Measurements from ENCODE around the gene ZNF33A. TPM values are rescaled to one million over a fixed set of nuclear protein-coding genes. Genes with fewer than 3 reads are reported as not detected.
A peak's percentile ranks its signal among the peaks of the same experiment; 100 is the strongest.

The ZNF33A gene
- total RNA-seq, 2 experiments from 2014 or later = 25.9 to 30.3 TPM

- ChIA-PET POLR2A (interaction anchor here (0.8 kb wide), 1 partner anchor 51 kb away, joined by 4 read pairs; no protein-coding TSS in a partner anchor), CTCF (interaction anchor here (1.6 kb wide), 1 partner anchor 10 kb away, joined by 3 read pairs; no protein-coding TSS in a partner anchor)
- TF ChIP-seq, protein P1, sequence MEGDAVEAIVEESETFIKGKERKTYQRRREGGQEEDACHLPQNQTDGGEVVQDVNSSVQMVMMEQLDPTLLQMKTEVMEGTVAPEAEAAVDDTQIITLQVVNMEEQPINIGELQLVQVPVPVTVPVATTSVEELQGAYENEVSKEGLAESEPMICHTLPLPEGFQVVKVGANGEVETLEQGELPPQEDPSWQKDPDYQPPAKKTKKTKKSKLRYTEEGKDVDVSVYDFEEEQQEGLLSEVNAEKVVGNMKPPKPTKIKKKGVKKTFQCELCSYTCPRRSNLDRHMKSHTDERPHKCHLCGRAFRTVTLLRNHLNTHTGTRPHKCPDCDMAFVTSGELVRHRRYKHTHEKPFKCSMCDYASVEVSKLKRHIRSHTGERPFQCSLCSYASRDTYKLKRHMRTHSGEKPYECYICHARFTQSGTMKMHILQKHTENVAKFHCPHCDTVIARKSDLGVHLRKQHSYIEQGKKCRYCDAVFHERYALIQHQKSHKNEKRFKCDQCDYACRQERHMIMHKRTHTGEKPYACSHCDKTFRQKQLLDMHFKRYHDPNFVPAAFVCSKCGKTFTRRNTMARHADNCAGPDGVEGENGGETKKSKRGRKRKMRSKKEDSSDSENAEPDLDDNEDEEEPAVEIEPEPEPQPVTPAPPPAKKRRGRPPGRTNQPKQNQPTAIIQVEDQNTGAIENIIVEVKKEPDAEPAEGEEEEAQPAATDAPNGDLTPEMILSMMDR (IDR thresholded peaks at IDR 0.05) = no peak
- Mint-ChIP-seq H3K4me3 (no peak overlapping the region), H3K4me1 (ENCODE audit: low read depth) (peaks cover 28% of the 10 kb centered on the region), H3K36me3 (ENCODE audit: low read depth) (peaks cover 97% of the 10 kb centered on the region), H3K27me3 (no peaks in the 10 kb centered on the region), H3K9me3 (no peaks in the 10 kb centered on the region), H3K27ac (peak overlapping the region; percentile 39)
- no peaks in the 10 kb centered on the region for H3K27me3 ChIP-seq (ENCODE audit: control insufficient read depth in 1 of 2, insufficient read depth in 2 of 2, low read length in 2 of 2)
- H3K4me3 ChIP-seq (ENCODE audit: low read length) = no peak overlapping the region
- peaks cover 3% of the 10 kb centered on the region for H3K4me1 ChIP-seq (ENCODE audit: insufficient read depth, low read length)
- H3K9me3 ChIP-seq (ENCODE audit: control insufficient read depth in 1 of 2, insufficient read depth in 1 of 2, low read length in 2 of 2) = no peaks in the 10 kb centered on the region
- peak in 2 of 14 experiments; percentile 27 to 28 for DNase-seq
- H3K27ac ChIP-seq (ENCODE audit: low read depth in 1 of 2, low read length in 2 of 2) = no peak overlapping the region
- ATAC-seq (ENCODE audit: poor library complexity) = no peak
- peaks cover 72% of the 10 kb centered on the region for H3K36me3 ChIP-seq (ENCODE audit: insufficient read depth, low read length)
- intact Hi-C loops (cut with DNase I, micrococcal nuclease) = no loop called here
Measured at GRCh38 chr10:38027986-38028385, 17.5 kb downstream of the ZNF33A start.

- intact Hi-C loops (cut with DNase I, micrococcal nuclease) = no loop called here
- Mint-ChIP-seq H3K4me3 (no peak overlapping the region), H3K27me3 (no peaks in the 10 kb centered on the region), H3K9me3 (peaks cover 2% of the 10 kb centered on the region), H3K27ac (no peak overlapping the region), H3K36me3 (ENCODE audit: low read depth) (peaks cover 97% of the 10 kb centered on the region), H3K4me1 (ENCODE audit: low read depth) (peaks cover 27% of the 10 kb centered on the region)
- CTCF ChIA-PET = no interaction called here
- no peak for ATAC-seq (ENCODE audit: poor library complexity)
- DNase-seq = no peak
- peaks cover 68% of the 10 kb centered on the region for H3K36me3 ChIP-seq (ENCODE audit: insufficient read depth, low read length)
- H3K27me3 ChIP-seq (ENCODE audit: control insufficient read depth in 1 of 2, insufficient read depth in 2 of 2, low read length in 2 of 2) = no peaks in the 10 kb centered on the region
- TF ChIP-seq, protein P1 (IDR thresholded peaks at IDR 0.05) = no peak
- H3K4me3 ChIP-seq (ENCODE audit: low read length) = no peak overlapping the region
- POLR2A ChIA-PET = no interaction called here
- peaks cover under 1% of the 10 kb centered on the region for H3K4me1 ChIP-seq (ENCODE audit: insufficient read depth, low read length)
- H3K9me3 ChIP-seq (ENCODE audit: control insufficient read depth in 1 of 2, insufficient read depth in 1 of 2, low read length in 2 of 2) = no peaks in the 10 kb centered on the region
- no peak overlapping the region for H3K27ac ChIP-seq (ENCODE audit: low read depth in 1 of 2, low read length in 2 of 2)
Measured at GRCh38 chr10:38032886-38033285, 22.4 kb downstream of the ZNF33A start.

- H3K4me1 Mint-ChIP-seq (ENCODE audit: low read depth) = peaks cover 53% of the 10 kb centered on the region
- H3K9me3 Mint-ChIP-seq = peaks cover 2% of the 10 kb centered on the region
- peak overlapping the region; percentile 83 for H3K27ac Mint-ChIP-seq
- H3K27me3 Mint-ChIP-seq = no peaks in the 10 kb centered on the region
- CTCF ChIA-PET = interaction anchor here (1.2 kb wide), 1 partner anchor 61 kb away, joined by 3 read pairs; the partner anchor contains the start of gene ZNF25
- Histone ChIP-seq H3K9me3 (ENCODE audit: control insufficient read depth in 1 of 2, insufficient read depth in 1 of 2, low read length in 2 of 2) (no peaks in the 10 kb centered on the region), H3K4me3 (ENCODE audit: low read length) (peak overlapping the region; percentile 36), H3K27me3 (ENCODE audit: control insufficient read depth in 1 of 2, insufficient read depth in 2 of 2, low read length in 2 of 2) (no peaks in the 10 kb centered on the region), H3K27ac (ENCODE audit: low read depth in 1 of 2, low read length in 2 of 2) (peak overlapping the region; percentile 10 to 27), H3K4me1 (ENCODE audit: insufficient read depth, low read length) (peaks cover 14% of the 10 kb centered on the region), H3K36me3 (ENCODE audit: insufficient read depth, low read length) (peaks cover 35% of the 10 kb centered on the region)
- intact Hi-C loops (cut with DNase I, micrococcal nuclease) = no loop called here
- peak in 3 of 14 experiments; percentile 48 to 64 (median 49) for DNase-seq
- H3K4me3 Mint-ChIP-seq = peak overlapping the region; percentile 82
- ATAC-seq (ENCODE audit: poor library complexity) = peak; percentile 62
- peaks cover 95% of the 10 kb centered on the region for H3K36me3 Mint-ChIP-seq (ENCODE audit: low read depth)
- POLR2A ChIA-PET = no interaction called here
- TF ChIP-seq, protein P1 (IDR thresholded peaks at IDR 0.05) = no peak
Measured at GRCh38 chr10:38038107-38038931, 27.8 kb downstream of the ZNF33A start.

Measured in CD4-positive, alpha-beta T cell (primary cell).